GM19099 (cell line): ENCODE measurements around the gene PSTK.

Experiments
- POLR2A ChIP-seq: IDR thresholded peaks from 3 replicates; pipeline ENCODE4 v1.6.1; 2011; ENCODE audit warnings: low read depth; ENCODE audit not compliant: insufficient read length; ENCODE audit errors: extremely low read depth

Gene PSTK

GRCh38 chr10:123007558-123008354 lies 27.6 kb downstream of the PSTK start:
- TF ChIP-seq POLR2A = no peak

- peak; percentile 95 for TF ChIP-seq POLR2A
Observed at GRCh38 chr10:123008355-123009104, 28.3 kb downstream of the PSTK start, which contains the start of the genes ACADSB and IKZF5. TSS of gene ACADSB (plus strand) at chr10:123009006. CDS start at chr10:123009030, 24 bp downstream. TSS of gene IKZF5 (minus strand) at chr10:123008795. CDS start at chr10:122998625, 10,170 bp downstream.

- TF ChIP-seq POLR2A = no peak
Observed at GRCh38 chr10:123009105-123009820, 29.1 kb downstream of the PSTK start.

- TF ChIP-seq POLR2A = no peak
Observed at GRCh38 chr10:123011987-123012386, 31.8 kb downstream of the PSTK start.

GRCh38 chr10:123013456-123014419 lies 33.5 kb downstream of the PSTK start:
- TF ChIP-seq POLR2A = no peak

GRCh38 chr10:123014772-123015171 lies 34.6 kb downstream of the PSTK start:
- no peak for TF ChIP-seq POLR2A

GRCh38 chr10:123016228-123016627 lies 36.0 kb downstream of the PSTK start:
- no peak for TF ChIP-seq POLR2A

- TF ChIP-seq POLR2A = no peak
Observed at GRCh38 chr10:123017421-123018165, 37.4 kb downstream of the PSTK start.

- no peak for TF ChIP-seq POLR2A
Observed at GRCh38 chr10:123018531-123018930, 38.3 kb downstream of the PSTK start.

- TF ChIP-seq POLR2A = no peak
Observed at GRCh38 chr10:123019264-123019663, 39.1 kb downstream of the PSTK start.

GRCh38 chr10:123019941-123020703 lies 39.9 kb downstream of the PSTK start:
- no peak for TF ChIP-seq POLR2A

GRCh38 chr10:123021517-123021916 lies 41.3 kb downstream of the PSTK start:
- no peak for TF ChIP-seq POLR2A

GRCh38 chr10:123024540-123024939 lies 44.3 kb downstream of the PSTK start:
- no peak for TF ChIP-seq POLR2A
